Limb (tissue), 2 donors: Measurements from ENCODE around the gene MYO18B.

Source experiments
- DNase-seq, 2 donors: peaks; one replicate each; pipeline ENCODE4 v3.0.0-alpha.2; 2016; ENCODE audit errors: extremely low spot score in 2 of 2

Gene MYO18B

GRCh38 chr22:25748140-25748539, 6.2 kb downstream of the MYO18B start:
- DNase-seq, result no peak

GRCh38 chr22:25748704-25749103, 6.7 kb downstream of the MYO18B start:
- no peak for DNase-seq

- no peak for DNase-seq
Observed at GRCh38 chr22:25749420-25750169, 7.6 kb downstream of the MYO18B start.

- no peak for DNase-seq
Observed at GRCh38 chr22:25750569-25751173, 8.7 kb downstream of the MYO18B start.

GRCh38 chr22:25751174-25751581, 9.2 kb downstream of the MYO18B start:
- no peak for DNase-seq

GRCh38 chr22:25752615-25753214, 10.7 kb downstream of the MYO18B start:
- no peak for DNase-seq

GRCh38 chr22:25753252-25753651, 11.3 kb downstream of the MYO18B start:
- DNase-seq, result no peak

- no peak for DNase-seq
Observed at GRCh38 chr22:25754527-25755202, 12.7 kb downstream of the MYO18B start.

- no peak for DNase-seq
Observed at GRCh38 chr22:25757686-25758085, 15.7 kb downstream of the MYO18B start.

GRCh38 chr22:25758316-25758715, 16.3 kb downstream of the MYO18B start:
- DNase-seq, result no peak

GRCh38 chr22:25759825-25760231, 17.8 kb downstream of the MYO18B start:
- DNase-seq, result no peak

GRCh38 chr22:25760294-25760693, 18.3 kb downstream of the MYO18B start:
- DNase-seq, result no peak

GRCh38 chr22:25760848-25761595, 19.0 kb downstream of the MYO18B start:
- DNase-seq, result no peak

- no peak for DNase-seq
Observed at GRCh38 chr22:25762147-25762546, 20.2 kb downstream of the MYO18B start.

- no peak for DNase-seq
Observed at GRCh38 chr22:25763239-25763777, 21.3 kb downstream of the MYO18B start.

- no peak for DNase-seq
Observed at GRCh38 chr22:25764270-25765015, 22.5 kb downstream of the MYO18B start.

GRCh38 chr22:25765016-25765367, 23.0 kb downstream of the MYO18B start:
- no peak for DNase-seq

GRCh38 chr22:25765801-25766200, 23.8 kb downstream of the MYO18B start:
- DNase-seq, result no peak

GRCh38 chr22:25766418-25766817, 24.4 kb downstream of the MYO18B start:
- DNase-seq, result no peak

GRCh38 chr22:25770333-25770732, 28.3 kb downstream of the MYO18B start:
- no peak for DNase-seq

- no peak for DNase-seq
Observed at GRCh38 chr22:25772288-25772687, 30.3 kb downstream of the MYO18B start.
